K562 (cell line): ENCODE measurements around the gene LRRC10. TPM values are rescaled to one million over a fixed set of nuclear protein-coding genes. Genes with fewer than 3 reads are reported as not detected.

Experiments used
- ASH1L ChIP-seq: fragments of 450-650 bp; IDR thresholded peaks from 2 replicates; pipeline ENCODE4 v1.6.1; 2018; ENCODE audit warnings: borderline replicate concordance, mild to moderate bottlenecking, low read depth; ENCODE audit not compliant: partially characterized antibody
- CSDE1 ChIP-seq, 2 experiments: fragments of 450-650 bp; IDR thresholded peaks; 2 replicates each; pipeline ENCODE4 v1.6.1; 2016; ENCODE audit warnings: mild to moderate bottlenecking in 1 of 2
- ESRRB ChIP-seq: fragments of 250-450 bp; sonication (Bioruptor Pico); IDR thresholded peaks from 2 replicates; pipeline ENCODE4 v1.5.0; 2020; ENCODE audit warnings: mild to moderate bottlenecking, moderate library complexity, borderline replicate concordance
- MCM2 ChIP-seq: fragments of 450-650 bp; IDR thresholded peaks from 2 replicates; pipeline ENCODE4 v1.6.1; 2017; ENCODE audit warnings: low read depth, mild to moderate bottlenecking
- NONO ChIP-seq, 2 experiments: fragments of 200-400 bp in 1 of 2; fragments of 450-650 bp in 1 of 2; formaldehyde crosslinking in 1 of 2; IDR thresholded peaks; 2 replicates each; pipeline ENCODE4 v1.6.1; 2017; ENCODE audit warnings: low read depth in 2 of 2, mild to moderate bottlenecking in 2 of 2, moderate library complexity in 2 of 2, low read length in 1 of 2
- POLR2G ChIP-seq: fragments of 200-400 bp; formaldehyde crosslinking; IDR thresholded peaks from 2 replicates; pipeline ENCODE4 v1.6.1; 2017; ENCODE audit warnings: low read depth, mild to moderate bottlenecking, antibody characterized with exemption, low read length, moderate library complexity
- RFX1 ChIP-seq: fragments of 450-650 bp; IDR thresholded peaks from 2 replicates; pipeline ENCODE4 v1.6.1; 2016; ENCODE audit warnings: mild to moderate bottlenecking, moderate library complexity
- SREBF1 ChIP-seq: fragments of 150-350 bp; IDR thresholded peaks from 2 replicates; pipeline ENCODE4 v1.6.1; 2014; ENCODE audit warnings: antibody characterized with exemption, low read depth, low read length, borderline replicate concordance
- STAT5B ChIP-seq: fragments of 250-450 bp; sonication (Bioruptor Pico); IDR thresholded peaks from 2 replicates; pipeline ENCODE4 v1.8.0; 2021; ENCODE audit warnings: mild to moderate bottlenecking, inconsistent platforms
- TBP ChIP-seq: optimal IDR thresholded peaks from 2 replicates; pipeline ENCODE3; 2011; ENCODE audit warnings: low read depth, low read length, improper control_type of control experiment
- U2AF2 ChIP-seq: fragments of 200-400 bp; formaldehyde crosslinking; optimal IDR thresholded peaks from 2 replicates; pipeline ENCODE3; 2017; ENCODE audit warnings: low read depth, mild to moderate bottlenecking, low read length
- ZBTB7A ChIP-seq: IDR thresholded peaks from 2 replicates; pipeline ENCODE4 v1.6.1; 2011; ENCODE audit warnings: low read depth, mild to moderate bottlenecking, low read length, moderate library complexity, borderline replicate concordance; ENCODE audit not compliant: control insufficient read depth
- ZC3H11A ChIP-seq: IDR thresholded peaks from 2 replicates; pipeline ENCODE4 v1.6.1; 2012; ENCODE audit warnings: low read depth, low read length, improper control_type of control experiment
- ZEB2 ChIP-seq: fragments of 450-650 bp; IDR thresholded peaks from 2 replicates; pipeline ENCODE4 v1.6.1; 2016
- ZFX ChIP-seq: sonication (generic); formaldehyde crosslinking; IDR thresholded peaks from 2 replicates; pipeline ENCODE4 v1.8.0; 2022; ENCODE audit warnings: mild to moderate bottlenecking, missing genetic modification reagents, moderate library complexity
- ZNF121 ChIP-seq: sonication (generic); formaldehyde crosslinking; conservative IDR thresholded peaks from 2 replicates; pipeline ENCODE4 v1.8.0; 2022; ENCODE audit warnings: missing genetic modification reagents
- ZNF174 ChIP-seq: fragments of 250-450 bp; sonication (Bioruptor Pico); IDR thresholded peaks from 2 replicates; pipeline ENCODE4 v1.4.0; 2020; ENCODE audit warnings: mild to moderate bottlenecking
- ZNF274 ChIP-seq: IDR thresholded peaks from 2 replicates; pipeline ENCODE4 v1.6.1; 2011; ENCODE audit warnings: low read depth, mild to moderate bottlenecking, low read length, moderate library complexity, borderline replicate concordance
- polyA plus RNA-seq, 8 experiments: library from polyadenylated mRNA; depleted of rRNA in 4 of 8; stranded (reverse) in 5 of 8; unstranded in 3 of 8; fragments of >200 nt; fragmentation: Nextera tagmentation in 2 of 8; fragmentation: Illumina TruSeq in 1 of 8; extraction: Ambion mirVana in 2 of 8; extraction: Trizol in 1 of 8; gene quantifications; 2 replicates each; pipeline versions ENCODE4 v1.2.1 to v1.2.3, GENCODE V29; 2011 to 2014; ENCODE audit warnings: inconsistent platforms in 1 of 8, missing spikeins in 1 of 8
- total RNA-seq, 7 experiments: library from RNA; depleted of rRNA in 6 of 7; stranded (reverse); fragments of >200 nt in 6 of 7; fragmentation: Illumina TruSeq in 2 of 7; extraction: Trizol in 2 of 7; gene quantifications; 2 replicates each; pipeline versions ENCODE4 v1.2.1 to v1.2.3, GENCODE V29; 2011 to 2021; ENCODE audit warnings: low replicate concordance in 1 of 7
- TF ChIP-seq, protein P1 (sequence below): fragments of 250-450 bp; sonication (Bioruptor Pico); IDR thresholded peaks from 2 replicates; pipeline ENCODE4 v1.8.0; 2021; ENCODE audit warnings: mild to moderate bottlenecking, moderate library complexity
- TF ChIP-seq, protein P2 (sequence below): sonication (generic); formaldehyde crosslinking; IDR thresholded peaks from 2 replicates; pipeline ENCODE4 v1.8.0; 2022; ENCODE audit warnings: mild to moderate bottlenecking, low read depth, missing genetic modification reagents
- TF ChIP-seq, protein P3 (sequence below): fragments of 450-650 bp; IDR thresholded peaks from 2 replicates; pipeline ENCODE4 v1.6.1; 2017; ENCODE audit warnings: antibody characterized with exemption
- TF ChIP-seq, protein P4 (sequence below): fragments of 450-650 bp; IDR thresholded peaks from 2 replicates; pipeline ENCODE4 v1.6.1; 2016; ENCODE audit warnings: borderline replicate concordance

The LRRC10 gene
- total and polyA plus RNA-seq, 9 of the 15 experiments (the other 6 are each of a cell fraction or from before 2014, with no cell fraction given): 0.09 TPM; not detected in 8

DNA sequence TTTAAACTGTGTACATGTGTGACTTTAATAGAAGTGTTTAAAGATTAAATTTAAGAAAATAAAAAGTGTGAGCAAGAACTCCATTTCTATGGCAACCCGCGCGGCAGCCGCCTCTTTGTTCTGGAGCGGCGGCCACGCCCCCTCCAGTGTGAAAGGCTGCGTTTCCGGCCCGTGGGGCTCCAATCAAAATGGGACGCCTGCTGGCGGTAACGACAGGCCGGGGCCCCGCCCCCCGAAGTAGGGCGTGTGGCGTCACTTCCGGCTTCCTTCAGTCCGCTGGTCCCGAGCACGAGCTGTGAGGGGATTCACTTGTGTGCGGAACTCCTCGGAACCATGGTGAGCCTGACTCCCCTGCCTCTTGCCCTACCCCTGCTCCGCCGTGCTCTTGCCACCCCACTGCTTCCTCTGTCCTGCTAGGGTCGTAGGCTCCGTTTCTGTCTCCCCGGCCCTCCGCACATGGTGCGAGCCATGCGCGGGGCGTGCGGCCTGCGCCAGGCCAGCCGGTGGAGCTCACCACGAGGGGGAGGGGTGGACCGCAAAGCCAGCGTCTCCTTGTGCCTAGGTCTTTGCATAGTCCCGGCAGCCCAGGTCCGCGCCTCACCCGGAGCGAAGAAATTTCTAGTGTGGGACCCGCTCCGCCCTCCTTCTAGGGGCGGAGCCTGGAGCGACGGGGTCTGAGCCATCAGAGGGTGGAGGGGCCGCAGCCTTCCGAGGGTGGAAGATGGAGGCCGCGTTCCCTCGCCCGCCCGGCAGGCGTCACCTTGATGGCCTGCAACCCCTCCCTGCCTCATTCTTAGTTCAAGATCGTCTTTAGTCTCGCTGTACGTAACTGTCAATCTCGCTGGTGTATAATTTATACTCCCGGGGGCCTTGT lies 25.3 kb downstream of the LRRC10 start, which contains the start of gene CCT2 (continued):
- TF ChIP-seq, protein P1, sequence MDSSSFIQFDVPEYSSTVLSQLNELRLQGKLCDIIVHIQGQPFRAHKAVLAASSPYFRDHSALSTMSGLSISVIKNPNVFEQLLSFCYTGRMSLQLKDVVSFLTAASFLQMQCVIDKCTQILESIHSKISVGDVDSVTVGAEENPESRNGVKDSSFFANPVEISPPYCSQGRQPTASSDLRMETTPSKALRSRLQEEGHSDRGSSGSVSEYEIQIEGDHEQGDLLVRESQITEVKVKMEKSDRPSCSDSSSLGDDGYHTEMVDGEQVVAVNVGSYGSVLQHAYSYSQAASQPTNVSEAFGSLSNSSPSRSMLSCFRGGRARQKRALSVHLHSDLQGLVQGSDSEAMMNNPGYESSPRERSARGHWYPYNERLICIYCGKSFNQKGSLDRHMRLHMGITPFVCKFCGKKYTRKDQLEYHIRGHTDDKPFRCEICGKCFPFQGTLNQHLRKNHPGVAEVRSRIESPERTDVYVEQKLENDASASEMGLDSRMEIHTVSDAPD (CRISPR knock-in tag): no peak
- TF ChIP-seq, protein P2, sequence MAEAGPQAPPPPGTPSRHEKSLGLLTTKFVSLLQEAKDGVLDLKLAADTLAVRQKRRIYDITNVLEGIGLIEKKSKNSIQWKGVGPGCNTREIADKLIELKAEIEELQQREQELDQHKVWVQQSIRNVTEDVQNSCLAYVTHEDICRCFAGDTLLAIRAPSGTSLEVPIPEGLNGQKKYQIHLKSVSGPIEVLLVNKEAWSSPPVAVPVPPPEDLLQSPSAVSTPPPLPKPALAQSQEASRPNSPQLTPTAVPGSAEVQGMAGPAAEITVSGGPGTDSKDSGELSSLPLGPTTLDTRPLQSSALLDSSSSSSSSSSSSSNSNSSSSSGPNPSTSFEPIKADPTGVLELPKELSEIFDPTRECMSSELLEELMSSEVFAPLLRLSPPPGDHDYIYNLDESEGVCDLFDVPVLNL (CRISPR knock-in tag): no peak
- TF ChIP-seq NONO (IDR thresholded peaks at IDR 0.05; ENCODE audit: low read depth in 2 of 2, low read length in 1 of 2) (peak in 1 of 2 experiments; percentile 44; a peak in 1 of 4 replicates), U2AF2 (no peak), ZNF174 (CRISPR knock-in tag) (no peak), ZBTB7A (peak; percentile 81), ESRRB (CRISPR knock-in tag) (no peak), TBP (peak; percentile 89), SREBF1 (no peak), ZNF274 (no peak), ZEB2 (0 out of 2 replicates have a peak, but pooled peaks have one; percentile 33), ZFX (CRISPR knock-in tag) (peak; percentile 96), POLR2G (peak; percentile 97), ASH1L (no peak), STAT5B (CRISPR knock-in tag) (no peak), ZC3H11A (no peak), CSDE1 (IDR thresholded peaks at IDR 0.05) (no peak), MCM2 (no peak), ZNF121 (CRISPR knock-in tag) (no peak), RFX1 (peak; percentile 90)
- TF ChIP-seq, protein P3, sequence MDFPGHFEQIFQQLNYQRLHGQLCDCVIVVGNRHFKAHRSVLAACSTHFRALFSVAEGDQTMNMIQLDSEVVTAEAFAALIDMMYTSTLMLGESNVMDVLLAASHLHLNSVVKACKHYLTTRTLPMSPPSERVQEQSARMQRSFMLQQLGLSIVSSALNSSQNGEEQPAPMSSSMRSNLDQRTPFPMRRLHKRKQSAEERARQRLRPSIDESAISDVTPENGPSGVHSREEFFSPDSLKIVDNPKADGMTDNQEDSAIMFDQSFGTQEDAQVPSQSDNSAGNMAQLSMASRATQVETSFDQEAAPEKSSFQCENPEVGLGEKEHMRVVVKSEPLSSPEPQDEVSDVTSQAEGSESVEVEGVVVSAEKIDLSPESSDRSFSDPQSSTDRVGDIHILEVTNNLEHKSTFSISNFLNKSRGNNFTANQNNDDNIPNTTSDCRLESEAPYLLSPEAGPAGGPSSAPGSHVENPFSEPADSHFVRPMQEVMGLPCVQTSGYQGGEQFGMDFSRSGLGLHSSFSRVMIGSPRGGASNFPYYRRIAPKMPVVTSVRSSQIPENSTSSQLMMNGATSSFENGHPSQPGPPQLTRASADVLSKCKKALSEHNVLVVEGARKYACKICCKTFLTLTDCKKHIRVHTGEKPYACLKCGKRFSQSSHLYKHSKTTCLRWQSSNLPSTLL: no peak
- TF ChIP-seq, protein P4, sequence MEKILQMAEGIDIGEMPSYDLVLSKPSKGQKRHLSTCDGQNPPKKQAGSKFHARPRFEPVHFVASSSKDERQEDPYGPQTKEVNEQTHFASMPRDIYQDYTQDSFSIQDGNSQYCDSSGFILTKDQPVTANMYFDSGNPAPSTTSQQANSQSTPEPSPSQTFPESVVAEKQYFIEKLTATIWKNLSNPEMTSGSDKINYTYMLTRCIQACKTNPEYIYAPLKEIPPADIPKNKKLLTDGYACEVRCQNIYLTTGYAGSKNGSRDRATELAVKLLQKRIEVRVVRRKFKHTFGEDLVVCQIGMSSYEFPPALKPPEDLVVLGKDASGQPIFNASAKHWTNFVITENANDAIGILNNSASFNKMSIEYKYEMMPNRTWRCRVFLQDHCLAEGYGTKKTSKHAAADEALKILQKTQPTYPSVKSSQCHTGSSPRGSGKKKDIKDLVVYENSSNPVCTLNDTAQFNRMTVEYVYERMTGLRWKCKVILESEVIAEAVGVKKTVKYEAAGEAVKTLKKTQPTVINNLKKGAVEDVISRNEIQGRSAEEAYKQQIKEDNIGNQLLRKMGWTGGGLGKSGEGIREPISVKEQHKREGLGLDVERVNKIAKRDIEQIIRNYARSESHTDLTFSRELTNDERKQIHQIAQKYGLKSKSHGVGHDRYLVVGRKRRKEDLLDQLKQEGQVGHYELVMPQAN: peak; percentile 100
